DOHH2 (cell line): Measurements from ENCODE around the gene ELP4.

Experiments
- H3F3A ChIP-seq: fragments of 200-600 bp; sonication (generic), shearing (Covaris generic); 2 replicates; pipeline ENCODE4 v1.6.0; 2016; ENCODE audit warnings: antibody characterized with exemption, mild to moderate bottlenecking; ENCODE audit not compliant: control insufficient read depth, insufficient read depth
- H3K27ac ChIP-seq: fragments of 200-600 bp; sonication (generic); 2 replicates; pipeline ENCODE4 v1.5.1; 2014; ENCODE audit warnings: low read depth, mild to moderate bottlenecking, low read length, moderate library complexity
- H3K27me3 ChIP-seq: fragments of 200-600 bp; sonication (generic); 2 replicates; pipeline ENCODE4 v1.6.1; 2014; ENCODE audit warnings: mild to moderate bottlenecking, low read length, mixed read lengths; ENCODE audit not compliant: control insufficient read depth
- H3K36me3 ChIP-seq: fragments of 200-600 bp; sonication (generic); 2 replicates; pipeline ENCODE4 v1.6.1; 2014; ENCODE audit warnings: mild to moderate bottlenecking, low read length, moderate library complexity, mixed read lengths; ENCODE audit not compliant: control insufficient read depth
- H3K4me1 ChIP-seq: fragments of 200-600 bp; sonication (generic); 2 replicates; pipeline ENCODE4 v1.6.1; 2014; ENCODE audit warnings: mild to moderate bottlenecking, low read length, mixed read lengths; ENCODE audit not compliant: control insufficient read depth
- H3K4me2 ChIP-seq: fragments of 200-600 bp; sonication (generic); 2 replicates; pipeline ENCODE4 v1.6.0; 2014; ENCODE audit warnings: mild to moderate bottlenecking, low read length, moderate library complexity
- H3K4me3 ChIP-seq: fragments of 200-600 bp; sonication (generic); 2 replicates; pipeline ENCODE4 v1.5.1; 2014; ENCODE audit warnings: mild to moderate bottlenecking, low read length, mixed read lengths
- H3K79me2 ChIP-seq: fragments of 200-600 bp; sonication (generic); 2 replicates; pipeline ENCODE4 v1.6.1; 2014; ENCODE audit warnings: mild to moderate bottlenecking, low read length, mixed read lengths; ENCODE audit not compliant: control insufficient read depth
- H3K9me2 ChIP-seq: fragments of 200-600 bp; sonication (generic); replicated peaks from 2 replicates; pipeline ENCODE4 v1.6.1; 2014; ENCODE audit warnings: mild to moderate bottlenecking, low read length, mixed read lengths; ENCODE audit not compliant: control insufficient read depth
- H3K9me3 ChIP-seq: fragments of 200-600 bp; sonication (generic); 2 replicates; pipeline ENCODE4 v1.6.1; 2014; ENCODE audit warnings: antibody characterized with exemption, low read length, mixed read lengths; ENCODE audit not compliant: control insufficient read depth, insufficient read depth
- H4K20me1 ChIP-seq: fragments of 200-600 bp; sonication (generic); 2 replicates; pipeline ENCODE4 v1.6.0; 2014; ENCODE audit warnings: low read depth, mild to moderate bottlenecking, antibody characterized with exemption, low read length, moderate library complexity; ENCODE audit not compliant: control insufficient read depth, insufficient read depth
- EZH2phosphoT487 ChIP-seq: fragments of 200-600 bp; sonication (generic); IDR thresholded peaks from 2 replicates; pipeline ENCODE4 v1.6.1; 2017; ENCODE audit warnings: borderline replicate concordance, mild to moderate bottlenecking, antibody characterized with exemption, low read length, moderate library complexity, mixed read lengths
- TF ChIP-seq, protein P1 (sequence below): fragments of 200-600 bp; sonication (generic); IDR thresholded peaks from one replicate; pipeline ENCODE4 v1.5.1; 2014; ENCODE audit warnings: antibody characterized with exemption, mild to moderate bottlenecking, low read depth, low read length; ENCODE audit not compliant: poor library complexity, severe bottlenecking

ELP4 gene

DNA sequence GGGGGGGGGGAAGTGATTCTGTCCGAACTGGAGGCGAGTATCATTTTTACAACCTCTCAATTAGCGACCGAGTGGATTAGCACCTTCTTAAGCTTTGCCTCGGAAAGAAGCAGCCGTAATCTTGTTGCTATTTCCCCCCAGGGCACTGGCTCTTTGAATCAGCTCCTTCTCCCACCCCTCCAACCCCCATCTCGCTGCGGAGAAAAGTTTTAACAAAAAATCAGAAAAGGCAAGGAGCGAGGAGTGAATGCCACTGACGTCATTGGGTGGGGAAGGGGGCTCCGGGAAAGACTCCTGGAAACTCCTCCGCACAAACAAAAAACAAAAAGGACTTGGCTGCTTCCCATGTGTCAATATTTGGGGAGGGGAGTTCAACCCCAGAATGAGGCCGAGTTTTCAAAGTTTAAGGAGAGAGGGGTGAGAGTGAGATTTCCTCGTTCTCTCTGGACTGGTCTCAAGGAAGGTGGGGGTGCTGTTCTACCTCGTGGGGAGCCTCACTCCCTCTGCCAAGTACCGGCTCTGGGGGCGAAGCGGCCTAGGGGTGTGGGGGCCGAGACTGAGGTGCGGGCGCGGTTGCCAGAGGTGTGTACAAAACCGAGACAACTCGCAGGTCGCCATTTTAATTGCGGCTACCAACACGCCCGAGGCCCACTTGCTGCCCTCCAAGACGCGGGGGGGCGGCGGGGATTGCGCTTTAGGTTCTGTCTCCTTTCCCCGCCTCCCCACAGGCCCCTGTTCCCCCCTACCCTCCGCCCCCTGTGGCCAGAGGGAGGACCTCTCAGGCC, 304.0 kb downstream of the ELP4 start:
- H3K9me3 ChIP-seq, result peaks cover 6% of the 10 kb centered on the region; the same call in 1 of the 2 replicates
- H4K20me1 ChIP-seq, result no peaks in the 10 kb centered on the region
- H3F3A ChIP-seq, result no peaks in the 10 kb centered on the region
- no peak overlapping the region for H3K4me2 ChIP-seq
- H3K79me2 ChIP-seq, result no peaks in the 10 kb centered on the region
- H3K4me3 ChIP-seq, result no peak overlapping the region
- TF ChIP-seq, protein P1, sequence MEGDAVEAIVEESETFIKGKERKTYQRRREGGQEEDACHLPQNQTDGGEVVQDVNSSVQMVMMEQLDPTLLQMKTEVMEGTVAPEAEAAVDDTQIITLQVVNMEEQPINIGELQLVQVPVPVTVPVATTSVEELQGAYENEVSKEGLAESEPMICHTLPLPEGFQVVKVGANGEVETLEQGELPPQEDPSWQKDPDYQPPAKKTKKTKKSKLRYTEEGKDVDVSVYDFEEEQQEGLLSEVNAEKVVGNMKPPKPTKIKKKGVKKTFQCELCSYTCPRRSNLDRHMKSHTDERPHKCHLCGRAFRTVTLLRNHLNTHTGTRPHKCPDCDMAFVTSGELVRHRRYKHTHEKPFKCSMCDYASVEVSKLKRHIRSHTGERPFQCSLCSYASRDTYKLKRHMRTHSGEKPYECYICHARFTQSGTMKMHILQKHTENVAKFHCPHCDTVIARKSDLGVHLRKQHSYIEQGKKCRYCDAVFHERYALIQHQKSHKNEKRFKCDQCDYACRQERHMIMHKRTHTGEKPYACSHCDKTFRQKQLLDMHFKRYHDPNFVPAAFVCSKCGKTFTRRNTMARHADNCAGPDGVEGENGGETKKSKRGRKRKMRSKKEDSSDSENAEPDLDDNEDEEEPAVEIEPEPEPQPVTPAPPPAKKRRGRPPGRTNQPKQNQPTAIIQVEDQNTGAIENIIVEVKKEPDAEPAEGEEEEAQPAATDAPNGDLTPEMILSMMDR, result no peak
- no peak for TF ChIP-seq EZH2phosphoT487
- no peak overlapping the region for H3K27ac ChIP-seq
- no peaks in the 10 kb centered on the region for H3K9me2 ChIP-seq
- peaks cover 29% of the 10 kb centered on the region for H3K27me3 ChIP-seq
- no peaks in the 10 kb centered on the region for H3K4me1 ChIP-seq
- no peaks in the 10 kb centered on the region for H3K36me3 ChIP-seq

GRCh38 chr11:31814176-31814868, 304.8 kb downstream of the ELP4 start:
- no peaks in the 10 kb centered on the region for H3K79me2 ChIP-seq
- no peak overlapping the region for H3K27ac ChIP-seq
- peaks cover 6% of the 10 kb centered on the region; the same call in 1 of the 2 replicates for H3K9me3 ChIP-seq
- no peaks in the 10 kb centered on the region for H3F3A ChIP-seq
- H3K27me3 ChIP-seq, result peaks cover 29% of the 10 kb centered on the region
- no peaks in the 10 kb centered on the region for H4K20me1 ChIP-seq
- H3K4me1 ChIP-seq, result no peaks in the 10 kb centered on the region
- H3K4me3 ChIP-seq, result no peak overlapping the region
- no peaks in the 10 kb centered on the region for H3K36me3 ChIP-seq
- TF ChIP-seq, protein P1, result no peak
- no peak for TF ChIP-seq EZH2phosphoT487
- H3K9me2 ChIP-seq, result no peaks in the 10 kb centered on the region
- H3K4me2 ChIP-seq, result no peak overlapping the region

GRCh38 chr11:31815711-31816467, 306.3 kb downstream of the ELP4 start:
- H3K9me3 ChIP-seq, result peaks cover 6% of the 10 kb centered on the region; the same call in 1 of the 2 replicates
- H3K4me3 ChIP-seq, result no peak overlapping the region
- no peak overlapping the region for H3K4me2 ChIP-seq
- H3K27ac ChIP-seq, result no peak overlapping the region
- H3K27me3 ChIP-seq, result peaks cover 21% of the 10 kb centered on the region
- no peaks in the 10 kb centered on the region for H4K20me1 ChIP-seq
- H3K36me3 ChIP-seq, result no peaks in the 10 kb centered on the region
- TF ChIP-seq EZH2phosphoT487, result no peak
- TF ChIP-seq, protein P1, result no peak
- H3K9me2 ChIP-seq, result no peaks in the 10 kb centered on the region
- H3K4me1 ChIP-seq, result no peaks in the 10 kb centered on the region
- no peaks in the 10 kb centered on the region for H3K79me2 ChIP-seq
- H3F3A ChIP-seq, result no peaks in the 10 kb centered on the region
